ENCODE data around the gene LY6G5C. TPM values are rescaled to one million over a fixed set of nuclear protein-coding genes. Genes with fewer than 3 reads are reported as not detected.

LY6G5C gene
- total RNA-seq, 1 donor from 2014 or later, result 3.9 TPM

GRCh38 chr6:31718265-31718664 is 37.4 kb upstream of the LY6G5C start:
- H3K36me3 Mint-ChIP-seq (ENCODE audit: low read depth, unreplicated experiment), result peaks cover 3% of the 10 kb centered on the region
- Histone ChIP-seq H2AFZ (ENCODE audit: low read depth, low read length) (no peak overlapping the region), H4K20me1 (ENCODE audit: insufficient read depth, low read length) (no peaks in the 10 kb centered on the region), H3K4me3 (ENCODE audit: insufficient read depth, low read depth, low read length) (no peak overlapping the region), H3K9me3 (ENCODE audit: insufficient read depth, low read depth, low read length) (no peaks in the 10 kb centered on the region), H3K27ac (ENCODE audit: low read depth, low read length) (no peak overlapping the region), H3K36me3 (ENCODE audit: insufficient read depth, low read length) (no peaks in the 10 kb centered on the region), H3K9ac (ENCODE audit: low read length) (no peak overlapping the region), H3K27me3 (ENCODE audit: insufficient read depth, low read length) (no peaks in the 10 kb centered on the region), H3K4me1 (ENCODE audit: insufficient read depth, low read length) (no peaks in the 10 kb centered on the region), H3K79me2 (ENCODE audit: insufficient read depth, low read length) (no peaks in the 10 kb centered on the region), H3K4me2 (ENCODE audit: low read length) (no peak overlapping the region)
- H3K4me1 Mint-ChIP-seq (ENCODE audit: low read depth, unreplicated experiment), result peaks cover 10% of the 10 kb centered on the region
- DNase-seq (ENCODE audit: low read depth) (no peak), FAIRE-seq (no peak)
- TF ChIP-seq CTCF (IDR thresholded peaks at IDR 0.05; ENCODE audit: insufficient read depth, low read depth, low read length), result no peak
- no peak for TF ChIP-seq EZH2 (IDR thresholded peaks at IDR 0.05; ENCODE audit: insufficient read depth, low read length)
- no peak overlapping the region for H3K27ac Mint-ChIP-seq (ENCODE audit: unreplicated experiment)
- peaks cover 19% of the 10 kb centered on the region for H3K27me3 Mint-ChIP-seq (ENCODE audit: low read depth, unreplicated experiment)
- H3K9me3 Mint-ChIP-seq (ENCODE audit: unreplicated experiment), result peaks cover 7% of the 10 kb centered on the region
- no peak overlapping the region for H3K4me3 Mint-ChIP-seq (ENCODE audit: unreplicated experiment)

GRCh38 chr6:31717499-31718222 is 36.8 kb upstream of the LY6G5C start:
- H3K27me3 ChIP-seq (ENCODE audit: insufficient read depth, low read length), result peaks cover under 1% of the 10 kb centered on the region
- no peak overlapping the region for H3K4me3 ChIP-seq (ENCODE audit: insufficient read depth, low read depth, low read length)
- no peaks in the 10 kb centered on the region for H3K4me1 ChIP-seq (ENCODE audit: insufficient read depth, low read length)
- H4K20me1 ChIP-seq (ENCODE audit: insufficient read depth, low read length), result no peaks in the 10 kb centered on the region
- DNase-seq (ENCODE audit: low read depth) (no peak), FAIRE-seq (no peak)
- H3K27ac ChIP-seq (ENCODE audit: low read depth, low read length), result no peak overlapping the region
- H3K36me3 Mint-ChIP-seq (ENCODE audit: low read depth, unreplicated experiment), result peaks cover 3% of the 10 kb centered on the region
- peaks cover 21% of the 10 kb centered on the region for H3K27me3 Mint-ChIP-seq (ENCODE audit: low read depth, unreplicated experiment)
- no peaks in the 10 kb centered on the region for H3K79me2 ChIP-seq (ENCODE audit: insufficient read depth, low read length)
- H3K4me1 Mint-ChIP-seq (ENCODE audit: low read depth, unreplicated experiment), result peaks cover 10% of the 10 kb centered on the region
- H3K4me2 ChIP-seq (ENCODE audit: low read length), result no peak overlapping the region
- H3K9ac ChIP-seq (ENCODE audit: low read length), result no peak overlapping the region
- H3K36me3 ChIP-seq (ENCODE audit: insufficient read depth, low read length), result no peaks in the 10 kb centered on the region
- H3K9me3 ChIP-seq (ENCODE audit: insufficient read depth, low read depth, low read length), result no peaks in the 10 kb centered on the region
- no peak overlapping the region for H3K27ac Mint-ChIP-seq (ENCODE audit: unreplicated experiment)
- peak overlapping the region; percentile 47 for H3K4me3 Mint-ChIP-seq (ENCODE audit: unreplicated experiment)
- no peak for TF ChIP-seq CTCF (IDR thresholded peaks at IDR 0.05; ENCODE audit: insufficient read depth, low read depth, low read length)
- TF ChIP-seq EZH2 (IDR thresholded peaks at IDR 0.05; ENCODE audit: insufficient read depth, low read length), result no peak
- H3K9me3 Mint-ChIP-seq (ENCODE audit: unreplicated experiment), result peaks cover 7% of the 10 kb centered on the region
- no peak overlapping the region for H2AFZ ChIP-seq (ENCODE audit: low read depth, low read length)
